WTC11 (cell line): ENCODE results near the gene PPM1E. TPM values are rescaled to one million over a fixed set of nuclear protein-coding genes. Genes with fewer than 3 reads are reported as not detected.
A peak's percentile ranks its signal among the peaks of the same experiment; 100 is the strongest.

ENCODE experiments used
- ATAC-seq: fragments of 200-7000 bp; cut with Tn5 transposase; 2 replicates; pipeline ENCODE4 v1.10.0; 2021; ENCODE audit warnings: mild to moderate bottlenecking, moderate library complexity
- CTCF ChIA-PET: fragments of 300-600 bp; sonication (Branson Sonifier 250); formaldehyde crosslinking; loops from one replicate; lab custom pipeline; 2021; ENCODE audit warnings: antibody characterized with exemption; lab: Charles Lee
- POLR2A ChIA-PET: fragments of 350-600 bp; sonication (Branson Sonifier 250); formaldehyde crosslinking; loops from one replicate; lab custom pipeline; 2021; ENCODE audit warnings: antibody characterized with exemption; lab: Charles Lee
- DNase-seq: peaks from one replicate; pipeline ENCODE4 v3.0.0; 2021; ENCODE audit warnings: low spot score
- H3K27ac Mint-ChIP-seq: 2 replicates; pipeline ENCODE4 v1.8.0; 2021; ENCODE audit warnings: mixed read lengths
- H3K27me3 Mint-ChIP-seq: 2 replicates; pipeline ENCODE4 v1.8.0; 2021; ENCODE audit warnings: low read depth, mild to moderate bottlenecking, moderate library complexity, mixed read lengths
- H3K36me3 Mint-ChIP-seq: 2 replicates; pipeline ENCODE4 v1.8.0; 2021; ENCODE audit warnings: mixed read lengths
- H3K4me1 Mint-ChIP-seq: 2 replicates; pipeline ENCODE4 v1.8.0; 2022; ENCODE audit warnings: mixed read lengths
- H3K4me3 Mint-ChIP-seq: 2 replicates; pipeline ENCODE4 v1.8.0; 2021; ENCODE audit warnings: mild to moderate bottlenecking, moderate library complexity, mixed read lengths
- H3K9me3 Mint-ChIP-seq: 2 replicates; pipeline ENCODE4 v1.8.0; 2021; ENCODE audit warnings: mixed read lengths
- CDX4 ChIP-seq: fragments of 250-450 bp; sonication (Bioruptor Pico); IDR thresholded peaks from 2 replicates; pipeline ENCODE4 v1.9.0; 2021; ENCODE audit warnings: moderate library complexity, mild to moderate bottlenecking, inconsistent platforms, borderline replicate concordance
- ESRRA ChIP-seq: sonication (generic); formaldehyde crosslinking; IDR thresholded peaks from 2 replicates; pipeline ENCODE4 v1.8.1; 2022; ENCODE audit warnings: mild to moderate bottlenecking, missing genetic modification reagents, borderline replicate concordance
- GABPB1 ChIP-seq: sonication (generic); formaldehyde crosslinking; IDR thresholded peaks from 2 replicates; pipeline ENCODE4 v1.8.1; 2023; ENCODE audit warnings: mild to moderate bottlenecking, missing genetic modification reagents
- JUN ChIP-seq: sonication (generic); formaldehyde crosslinking; IDR thresholded peaks from 2 replicates; pipeline ENCODE4 v1.8.0; 2023; ENCODE audit warnings: mild to moderate bottlenecking, missing genetic modification reagents
- KAT7 ChIP-seq: sonication (generic); formaldehyde crosslinking; IDR thresholded peaks from 2 replicates; pipeline ENCODE4 v1.8.1; 2023; ENCODE audit warnings: missing genetic modification reagents, mild to moderate bottlenecking, borderline replicate concordance
- MYBL2 ChIP-seq: sonication (generic); formaldehyde crosslinking; IDR thresholded peaks from 2 replicates; pipeline ENCODE4 v1.8.1; 2023; ENCODE audit warnings: mild to moderate bottlenecking, moderate library complexity, missing genetic modification reagents
- NFATC4 ChIP-seq: fragments of 250-450 bp; sonication (Bioruptor Pico); IDR thresholded peaks from 2 replicates; pipeline ENCODE4 v1.9.0; 2021; ENCODE audit warnings: mild to moderate bottlenecking
- NFE2L1 ChIP-seq: sonication (generic); formaldehyde crosslinking; IDR thresholded peaks from 2 replicates; pipeline ENCODE4 v1.8.1; 2023; ENCODE audit warnings: missing genetic modification reagents
- SMAD4 ChIP-seq: sonication (generic); formaldehyde crosslinking; IDR thresholded peaks from 2 replicates; pipeline ENCODE4 v1.8.0; 2022; ENCODE audit warnings: mild to moderate bottlenecking, missing genetic modification reagents
- TEAD1 ChIP-seq: sonication (generic); formaldehyde crosslinking; IDR thresholded peaks from 2 replicates; pipeline ENCODE4 v1.8.0; 2022; ENCODE audit warnings: mild to moderate bottlenecking, missing genetic modification reagents
- USF1 ChIP-seq: sonication (generic); formaldehyde crosslinking; IDR thresholded peaks from 2 replicates; pipeline ENCODE4 v1.8.0; 2022; ENCODE audit warnings: mild to moderate bottlenecking, missing genetic modification reagents
- ZBTB43 ChIP-seq: sonication (generic); formaldehyde crosslinking; IDR thresholded peaks from 2 replicates; pipeline ENCODE4 v1.8.1; 2023; ENCODE audit warnings: mild to moderate bottlenecking, missing genetic modification reagents
- ZMAT4 ChIP-seq: fragments of 250-450 bp; sonication (Bioruptor Pico); IDR thresholded peaks from 2 replicates; pipeline ENCODE4 v1.9.0; 2021; ENCODE audit warnings: mild to moderate bottlenecking
- ZNF263 ChIP-seq: sonication (generic); formaldehyde crosslinking; IDR thresholded peaks from 2 replicates; pipeline ENCODE4 v1.8.1; 2022; ENCODE audit warnings: low read depth, mild to moderate bottlenecking, moderate library complexity, missing genetic modification reagents
- ZNF671 ChIP-seq: fragments of 250-450 bp; sonication (Bioruptor Pico); IDR thresholded peaks from 2 replicates; pipeline ENCODE4 v1.8.0; 2021; ENCODE audit warnings: mild to moderate bottlenecking
- total RNA-seq: library from RNA; stranded (reverse); gene quantifications from 3 replicates; pipeline ENCODE4 v1.2.3, GENCODE V29; 2021

PPM1E gene
- total RNA-seq, 1 experiment from 2014 or later: 8.1 TPM

- ATAC-seq (no peak), DNase-seq (no peak)
- POLR2A ChIA-PET: no interaction called here
- H3K9me3 Mint-ChIP-seq: peaks cover 41% of the 10 kb centered on the region
- H3K4me3 Mint-ChIP-seq: no peak overlapping the region
- peaks cover 28% of the 10 kb centered on the region for H3K36me3 Mint-ChIP-seq
- H3K27ac Mint-ChIP-seq: no peak overlapping the region
- H3K27me3 Mint-ChIP-seq: no peaks in the 10 kb centered on the region
- no peak for TF ChIP-seq USF1 (CRISPR knock-in tag)
- no peak for TF ChIP-seq MYBL2 (CRISPR knock-in tag)
- H3K4me1 Mint-ChIP-seq: peaks cover 20% of the 10 kb centered on the region
- CTCF ChIA-PET: no interaction called here
These were observed 157.9 kb downstream of the PPM1E start for GRCh38 chr17:58913552-58913951.

- Mint-ChIP-seq H3K4me3 (no peak overlapping the region), H3K9me3 (peaks cover 38% of the 10 kb centered on the region), H3K27me3 (no peaks in the 10 kb centered on the region), H3K36me3 (peaks cover 28% of the 10 kb centered on the region), H3K4me1 (peaks cover 26% of the 10 kb centered on the region), H3K27ac (no peak overlapping the region)
- POLR2A ChIA-PET: no interaction called here
- ATAC-seq (no peak), DNase-seq (no peak)
- CTCF ChIA-PET: no interaction called here
- TF ChIP-seq GABPB1 (CRISPR knock-in tag) (peak; percentile 97), ESRRA (CRISPR knock-in tag) (no peak)
- TF ChIP-seq, all 79 proteins: peak for 1
These were observed 158.5 kb downstream of the PPM1E start for GRCh38 chr17:58913971-58914769.

- no peaks in the 10 kb centered on the region for H3K27me3 Mint-ChIP-seq
- peak overlapping the region; percentile 23; the same call in 1 of the 2 replicates for H3K27ac Mint-ChIP-seq
- ChIA-PET POLR2A (interaction anchor here (0.6 to 0.7 kb wide), 2 partner anchors 90 to 220 kb away, joined by 3 read pairs; no protein-coding TSS in a partner anchor), CTCF (interaction anchor here (1.1 kb wide), 1 partner anchor 88 kb away, joined by 3 read pairs; no protein-coding TSS in a partner anchor)
- TF ChIP-seq CDX4 (CRISPR knock-in tag) (no peak), GABPB1 (CRISPR knock-in tag) (no peak), ZNF671 (no peak), ZNF263 (CRISPR knock-in tag) (no peak), MYBL2 (CRISPR knock-in tag) (no peak), NFE2L1 (no peak), JUN (no peak), KAT7 (no peak)
- DNase-seq (no peak), ATAC-seq (no peak)
- no peak overlapping the region for H3K4me3 Mint-ChIP-seq
- peaks cover 15% of the 10 kb centered on the region for H3K9me3 Mint-ChIP-seq
- H3K4me1 Mint-ChIP-seq: peaks cover 30% of the 10 kb centered on the region
- peaks cover 7% of the 10 kb centered on the region for H3K36me3 Mint-ChIP-seq
These were observed 161.6 kb downstream of the PPM1E start for GRCh38 chr17:58917228-58917627.

- Mint-ChIP-seq H3K4me3 (no peak overlapping the region), H3K9me3 (peaks cover 6% of the 10 kb centered on the region), H3K36me3 (peaks cover 2% of the 10 kb centered on the region), H3K27me3 (no peaks in the 10 kb centered on the region), H3K4me1 (peaks cover 26% of the 10 kb centered on the region), H3K27ac (no peak overlapping the region)
- ATAC-seq (peak; percentile 26; the same call in 1 of the 2 replicates), DNase-seq (no peak)
- CTCF ChIA-PET: interaction anchor here (1.1 kb wide), 1 partner anchor 207 kb away, joined by 6 read pairs; no protein-coding TSS in a partner anchor
- POLR2A ChIA-PET: interaction anchor here (0.7 kb wide), 1 partner anchor 89 kb away, joined by 3 read pairs; no protein-coding TSS in a partner anchor
- no peak for TF ChIP-seq ZBTB43 (CRISPR knock-in tag)
- TF ChIP-seq NFATC4 (CRISPR knock-in tag): no peak
- TF ChIP-seq TEAD1 (CRISPR knock-in tag): no peak
- TF ChIP-seq ZMAT4 (CRISPR knock-in tag): no peak
- TF ChIP-seq SMAD4 (CRISPR knock-in tag): no peak
These were observed 162.4 kb downstream of the PPM1E start for GRCh38 chr17:58918072-58918471.
